Activated CD8-positive, alpha-beta T cell treated with anti-CD3 and anti-CD28 coated beads for 36 hours (primary cell): Measurements from ENCODE around the gene NMNAT3. TPM values are rescaled to one million over a fixed set of nuclear protein-coding genes. Genes with fewer than 3 reads are reported as not detected.

Experiments
- ATAC-seq: fragments of 200-7000 bp; cut with Tn5 transposase; one replicate; pipeline ENCODE4 v1.10.0; 2021; ENCODE audit warnings: mild to moderate bottlenecking, moderate library complexity
- CTCF ChIA-PET: fragments of 350-600 bp; sonication (Branson Sonifier 250); formaldehyde crosslinking; loops from one replicate; lab custom pipeline; 2021; ENCODE audit warnings: antibody characterized with exemption; lab: Charles Lee
- POLR2A ChIA-PET: fragments of 350-600 bp; sonication (Branson Sonifier 250); formaldehyde crosslinking; loops from one replicate; lab custom pipeline; 2021; ENCODE audit warnings: antibody characterized with exemption; lab: Charles Lee
- DNase-seq: peaks from one replicate; pipeline ENCODE4 v3.0.0-alpha.2; 2020
- H3K27ac Mint-ChIP-seq: one replicate; pipeline ENCODE4 v1.8.0; 2021; ENCODE audit warnings: mild to moderate bottlenecking, mixed read lengths
- H3K27me3 Mint-ChIP-seq: one replicate; pipeline ENCODE4 v1.8.0; 2021; ENCODE audit warnings: mixed read lengths
- H3K36me3 Mint-ChIP-seq: one replicate; pipeline ENCODE4 v1.8.0; 2021; ENCODE audit warnings: low read depth, mixed read lengths
- H3K4me1 Mint-ChIP-seq: one replicate; pipeline ENCODE4 v1.8.0; 2021; ENCODE audit warnings: low read depth, mixed read lengths
- H3K4me3 Mint-ChIP-seq: one replicate; pipeline ENCODE4 v1.8.0; 2021; ENCODE audit warnings: mild to moderate bottlenecking, moderate library complexity, mixed read lengths
- H3K9me3 Mint-ChIP-seq: one replicate; pipeline ENCODE4 v1.8.0; 2021; ENCODE audit warnings: mixed read lengths
- intact Hi-C: fragments of 100-400 bp; cut with micrococcal nuclease; formaldehyde crosslinking; loops from one replicate; pipeline ENCODE4 v1.10.0; 2022
- total RNA-seq, 2 experiments: library from RNA; stranded (reverse); gene quantifications; one replicate each; pipeline ENCODE4 v1.2.3, GENCODE V29; 2021
- TF ChIP-seq, protein P1 (sequence below): fragments of 200-600 bp; IDR thresholded peaks from one replicate; pipeline ENCODE4 v1.8.0; 2022; ENCODE audit warnings: antibody characterized with exemption, mild to moderate bottlenecking

The NMNAT3 gene
- total RNA-seq, 2 experiments from 2014 or later: 4.3 to 4.5 TPM

DNA sequence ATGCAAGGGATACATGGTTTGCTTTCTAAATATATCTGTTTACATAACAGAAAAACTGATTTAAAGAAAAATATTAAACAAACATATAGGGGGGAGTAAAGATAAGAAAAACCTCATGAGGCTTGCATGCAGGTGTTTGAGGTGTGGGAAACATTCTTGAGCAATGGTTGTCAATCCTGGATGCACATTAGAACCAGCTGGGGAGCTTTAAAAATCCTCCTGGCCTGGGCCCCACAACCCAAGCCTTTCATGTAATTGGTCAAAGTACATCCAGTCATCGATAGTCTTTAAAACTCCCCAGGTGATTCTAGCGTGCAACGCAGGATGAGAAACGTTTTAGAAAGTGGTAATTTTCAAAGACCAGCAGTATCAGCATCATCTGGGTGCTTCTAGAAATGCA is 18.3 kb downstream of the NMNAT3 start:
- TF ChIP-seq, protein P1, sequence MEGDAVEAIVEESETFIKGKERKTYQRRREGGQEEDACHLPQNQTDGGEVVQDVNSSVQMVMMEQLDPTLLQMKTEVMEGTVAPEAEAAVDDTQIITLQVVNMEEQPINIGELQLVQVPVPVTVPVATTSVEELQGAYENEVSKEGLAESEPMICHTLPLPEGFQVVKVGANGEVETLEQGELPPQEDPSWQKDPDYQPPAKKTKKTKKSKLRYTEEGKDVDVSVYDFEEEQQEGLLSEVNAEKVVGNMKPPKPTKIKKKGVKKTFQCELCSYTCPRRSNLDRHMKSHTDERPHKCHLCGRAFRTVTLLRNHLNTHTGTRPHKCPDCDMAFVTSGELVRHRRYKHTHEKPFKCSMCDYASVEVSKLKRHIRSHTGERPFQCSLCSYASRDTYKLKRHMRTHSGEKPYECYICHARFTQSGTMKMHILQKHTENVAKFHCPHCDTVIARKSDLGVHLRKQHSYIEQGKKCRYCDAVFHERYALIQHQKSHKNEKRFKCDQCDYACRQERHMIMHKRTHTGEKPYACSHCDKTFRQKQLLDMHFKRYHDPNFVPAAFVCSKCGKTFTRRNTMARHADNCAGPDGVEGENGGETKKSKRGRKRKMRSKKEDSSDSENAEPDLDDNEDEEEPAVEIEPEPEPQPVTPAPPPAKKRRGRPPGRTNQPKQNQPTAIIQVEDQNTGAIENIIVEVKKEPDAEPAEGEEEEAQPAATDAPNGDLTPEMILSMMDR: no peak

GRCh38 chr3:139657936-139658335 is 19.8 kb downstream of the NMNAT3 start:
- no peaks in the 10 kb centered on the region for H3K27me3 Mint-ChIP-seq
- no peaks in the 10 kb centered on the region for H3K36me3 Mint-ChIP-seq
- ChIA-PET CTCF (no interaction called here), POLR2A (no interaction called here)
- intact Hi-C loops: no loop called here
- ATAC-seq: no peak
- no peaks in the 10 kb centered on the region for H3K9me3 Mint-ChIP-seq
- TF ChIP-seq, protein P1: no peak
- H3K4me3 Mint-ChIP-seq: no peak overlapping the region
- DNase-seq: no peak
- H3K27ac Mint-ChIP-seq: no peak overlapping the region
- no peaks in the 10 kb centered on the region for H3K4me1 Mint-ChIP-seq

More for the DNA sequence above, 18.3 kb downstream of the NMNAT3 start:
- Mint-ChIP-seq H3K9me3 (no peaks in the 10 kb centered on the region), H3K4me3 (no peak overlapping the region), H3K27me3 (no peaks in the 10 kb centered on the region), H3K27ac (no peak overlapping the region), H3K36me3 (no peaks in the 10 kb centered on the region), H3K4me1 (no peaks in the 10 kb centered on the region)
- ATAC-seq (no peak), DNase-seq (no peak)
- ChIA-PET POLR2A (no interaction called here), CTCF (no interaction called here)
- intact Hi-C loops: no loop called here

DNA sequence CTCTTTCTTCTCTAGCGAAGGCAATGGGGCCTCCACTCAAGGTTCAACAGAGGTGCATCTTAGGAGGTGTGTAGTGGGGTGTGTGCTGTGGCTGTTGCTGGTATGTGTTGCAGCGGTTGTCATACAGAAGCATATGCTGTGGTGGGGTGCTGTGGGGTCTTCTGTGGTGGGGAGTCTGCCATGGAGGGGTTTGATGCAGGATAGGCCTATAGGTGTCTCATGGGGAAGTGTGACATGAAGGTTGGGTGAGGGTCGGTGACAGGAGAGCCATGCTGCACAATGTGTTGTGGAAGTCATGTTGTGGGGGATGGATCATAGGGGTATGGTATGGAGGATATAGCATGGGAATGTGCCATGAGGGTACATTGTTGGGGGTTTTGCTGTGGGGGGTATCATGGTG is 20.3 kb downstream of the NMNAT3 start:
- CTCF ChIA-PET: no interaction called here
- ATAC-seq: no peak

DNA sequence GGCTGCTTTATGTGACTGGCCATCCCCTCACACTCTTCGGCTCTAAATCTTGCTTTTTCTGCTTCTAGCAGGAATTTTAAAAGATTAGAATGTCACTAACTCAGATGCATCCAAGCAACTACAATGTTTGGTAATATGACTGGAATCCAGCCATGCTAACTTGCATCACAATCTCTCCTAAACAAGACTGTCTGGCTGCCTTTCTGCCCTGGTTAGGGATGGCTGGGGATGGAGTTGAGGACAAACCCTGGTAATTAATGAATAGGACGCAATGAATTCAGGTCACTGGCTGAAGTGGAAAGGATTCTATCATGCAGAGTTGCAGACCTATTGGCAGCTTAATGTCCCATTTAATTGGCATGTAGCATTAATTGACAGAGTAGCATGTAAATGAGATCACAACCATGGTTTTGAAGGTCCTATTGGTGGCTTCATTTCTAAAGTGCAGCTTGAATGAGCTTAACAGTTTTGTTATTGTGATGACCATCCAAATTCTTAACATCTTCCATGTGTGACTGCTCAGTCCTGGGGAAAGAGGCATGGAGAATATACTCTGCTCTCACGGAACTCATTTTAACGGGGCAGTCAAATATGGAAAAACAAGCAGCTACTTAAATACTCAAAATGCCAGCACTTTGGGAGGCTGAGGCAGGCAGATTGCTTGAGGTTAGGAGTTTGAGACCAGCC is 21.7 kb downstream of the NMNAT3 start:
- ATAC-seq: no peak
- Mint-ChIP-seq H3K4me1 (no peaks in the 10 kb centered on the region), H3K36me3 (no peaks in the 10 kb centered on the region), H3K27me3 (no peaks in the 10 kb centered on the region), H3K4me3 (no peak overlapping the region), H3K27ac (no peak overlapping the region), H3K9me3 (no peaks in the 10 kb centered on the region)
- ChIA-PET CTCF (no interaction called here), POLR2A (no interaction called here)
- intact Hi-C loops: no loop called here
- TF ChIP-seq, protein P1: no peak
- DNase-seq: no peak

More for the DNA sequence above, 20.3 kb downstream of the NMNAT3 start:
- no peak overlapping the region for H3K4me3 Mint-ChIP-seq
- H3K36me3 Mint-ChIP-seq: no peaks in the 10 kb centered on the region
- no peaks in the 10 kb centered on the region for H3K9me3 Mint-ChIP-seq
- no peak overlapping the region for H3K27ac Mint-ChIP-seq
- TF ChIP-seq, protein P1: no peak
- POLR2A ChIA-PET: no interaction called here
- no peaks in the 10 kb centered on the region for H3K27me3 Mint-ChIP-seq
- no peaks in the 10 kb centered on the region for H3K4me1 Mint-ChIP-seq
- DNase-seq: no peak
- intact Hi-C loops: no loop called here

DNA sequence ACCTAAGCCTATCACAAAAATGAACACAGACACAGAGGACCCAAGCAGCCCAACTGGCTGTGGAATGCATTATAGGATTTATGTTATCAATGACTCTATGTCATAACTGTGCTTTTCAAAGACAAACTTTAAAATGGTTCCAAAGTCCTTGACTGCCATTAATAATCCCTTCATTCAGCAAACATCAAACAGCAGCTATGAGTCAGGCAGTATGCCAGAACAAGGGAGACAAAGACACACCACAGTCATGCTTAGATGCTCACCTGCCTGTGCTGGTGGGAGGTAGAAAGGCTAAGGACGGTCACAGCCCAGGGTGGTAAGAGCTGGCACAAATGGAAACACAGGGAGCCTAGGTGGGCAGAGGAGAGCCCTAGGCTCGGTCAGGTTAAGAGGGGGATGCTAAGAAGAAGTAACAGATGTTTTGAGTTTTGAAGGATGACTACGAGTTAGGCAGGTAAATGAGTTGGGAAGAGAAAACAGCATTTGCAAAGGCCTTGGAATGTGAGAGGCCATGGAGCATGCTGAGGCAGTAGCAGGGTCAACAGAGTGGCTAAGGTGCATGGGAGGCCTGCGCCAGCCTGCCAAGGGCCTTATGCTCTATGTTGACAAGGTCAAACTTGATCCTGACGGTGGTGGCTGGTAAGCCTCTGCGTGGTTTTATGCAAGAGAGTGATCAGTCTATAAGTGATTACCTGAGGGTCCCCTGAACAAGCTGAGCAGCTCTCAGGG is 23.0 kb downstream of the NMNAT3 start:
- H3K9me3 Mint-ChIP-seq: no peaks in the 10 kb centered on the region
- no peak overlapping the region for H3K27ac Mint-ChIP-seq
- intact Hi-C loops: no loop called here
- H3K4me3 Mint-ChIP-seq: no peak overlapping the region
- no peaks in the 10 kb centered on the region for H3K4me1 Mint-ChIP-seq
- DNase-seq (no peak), ATAC-seq (no peak)
- TF ChIP-seq, protein P1: no peak
- POLR2A ChIA-PET: no interaction called here
- CTCF ChIA-PET: interaction anchor here (0.7 kb wide), 1 partner anchor 196 kb away, joined by 3 read pairs; no protein-coding TSS in a partner anchor
- H3K36me3 Mint-ChIP-seq: no peaks in the 10 kb centered on the region
- H3K27me3 Mint-ChIP-seq: no peaks in the 10 kb centered on the region
